ENCODE measurements around the gene P2RX7.

- TF ChIP-seq CTCF (conservative IDR thresholded peaks at IDR 0.05; ENCODE audit: low read length) (no peak), EZH2phosphoT487 (IDR thresholded peaks at IDR 0.05; ENCODE audit: borderline replicate concordance, low read depth, low read length) (no peak)
Measured at GRCh38 chr12:121170611-121171260, 38.1 kb downstream of the P2RX7 start.
